Right atrium auricular region (tissue), 2 donors: Measurements from ENCODE around the gene MPPE1. TPM values are rescaled to one million over a fixed set of nuclear protein-coding genes. Genes with fewer than 3 reads are reported as not detected.

Experiments
- DNase-seq: peaks from one replicate; pipeline ENCODE4 v3.0.0-alpha.2; 2019; ENCODE audit warnings: low spot score
- H3K27ac ChIP-seq, 2 donors: fragments of 200-600 bp; sonication (generic); 1 replicate in 1 of 2; 2 replicates in 1 of 2; pipeline ENCODE4 v1.5.1; 2016 to 2019
- H3K27me3 ChIP-seq, 2 donors: fragments of 200-600 bp; sonication (generic); one replicate each; pipeline versions ENCODE4 v1.5.1 to v1.6.0; 2017 to 2019
- H3K36me3 ChIP-seq: fragments of 200-600 bp; sonication (generic); one replicate; pipeline ENCODE4 v1.5.1; 2016
- H3K4me1 ChIP-seq, 2 donors: fragments of 200-600 bp; sonication (generic); one replicate each; pipeline versions ENCODE4 v1.5.1 to v1.6.0; 2017 to 2019
- H3K4me3 ChIP-seq, 2 donors: fragments of 200-600 bp; sonication (generic); 1 replicate in 1 of 2; 2 replicates in 1 of 2; pipeline ENCODE4 v1.5.1; 2017 to 2019; ENCODE audit warnings: mild to moderate bottlenecking in 1 of 2, moderate library complexity in 1 of 2
- H3K9me3 ChIP-seq, 2 donors: fragments of 200-600 bp; sonication (generic); one replicate each; pipeline ENCODE4 v1.5.1; 2019
- total RNA-seq, 2 donors: library from RNA; depleted of rRNA; stranded (reverse); fragments of >200 nt; gene quantifications; one replicate each; pipeline ENCODE4 v1.1.0, GENCODE V29; 2016
- TF ChIP-seq, protein P1 (sequence below), 2 donors: fragments of 200-600 bp; sonication (generic); IDR thresholded peaks; one replicate each; pipeline ENCODE4 v1.5.1; 2019; ENCODE audit warnings: antibody characterized with exemption in 2 of 2

MPPE1 gene, protein sequence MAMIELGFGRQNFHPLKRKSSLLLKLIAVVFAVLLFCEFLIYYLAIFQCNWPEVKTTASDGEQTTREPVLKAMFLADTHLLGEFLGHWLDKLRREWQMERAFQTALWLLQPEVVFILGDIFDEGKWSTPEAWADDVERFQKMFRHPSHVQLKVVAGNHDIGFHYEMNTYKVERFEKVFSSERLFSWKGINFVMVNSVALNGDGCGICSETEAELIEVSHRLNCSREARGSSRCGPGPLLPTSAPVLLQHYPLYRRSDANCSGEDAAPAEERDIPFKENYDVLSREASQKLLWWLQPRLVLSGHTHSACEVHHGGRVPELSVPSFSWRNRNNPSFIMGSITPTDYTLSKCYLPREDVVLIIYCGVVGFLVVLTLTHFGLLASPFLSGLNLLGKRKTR
- total RNA-seq: 10 to 100 TPM; 18.7 to 28.9 TPM

GRCh38 chr18:11908182-11909060 is at the start of gene MPPE1:
Gene MPPE1 (minus strand): TSS chr18:11908317. CDS start chr18:11897264, 11,053 bp downstream.
- no peaks in the 10 kb centered on the region for H3K9me3 ChIP-seq
- peaks cover 12% of the 10 kb centered on the region for H3K36me3 ChIP-seq
- H3K27me3 ChIP-seq: no peaks in the 10 kb centered on the region
- peak within 1 kb of the TSS; percentile 78 to 85 for H3K4me3 ChIP-seq
- peak within 1 kb of the TSS; percentile 99 to 100 for H3K27ac ChIP-seq
- TF ChIP-seq, protein P1, sequence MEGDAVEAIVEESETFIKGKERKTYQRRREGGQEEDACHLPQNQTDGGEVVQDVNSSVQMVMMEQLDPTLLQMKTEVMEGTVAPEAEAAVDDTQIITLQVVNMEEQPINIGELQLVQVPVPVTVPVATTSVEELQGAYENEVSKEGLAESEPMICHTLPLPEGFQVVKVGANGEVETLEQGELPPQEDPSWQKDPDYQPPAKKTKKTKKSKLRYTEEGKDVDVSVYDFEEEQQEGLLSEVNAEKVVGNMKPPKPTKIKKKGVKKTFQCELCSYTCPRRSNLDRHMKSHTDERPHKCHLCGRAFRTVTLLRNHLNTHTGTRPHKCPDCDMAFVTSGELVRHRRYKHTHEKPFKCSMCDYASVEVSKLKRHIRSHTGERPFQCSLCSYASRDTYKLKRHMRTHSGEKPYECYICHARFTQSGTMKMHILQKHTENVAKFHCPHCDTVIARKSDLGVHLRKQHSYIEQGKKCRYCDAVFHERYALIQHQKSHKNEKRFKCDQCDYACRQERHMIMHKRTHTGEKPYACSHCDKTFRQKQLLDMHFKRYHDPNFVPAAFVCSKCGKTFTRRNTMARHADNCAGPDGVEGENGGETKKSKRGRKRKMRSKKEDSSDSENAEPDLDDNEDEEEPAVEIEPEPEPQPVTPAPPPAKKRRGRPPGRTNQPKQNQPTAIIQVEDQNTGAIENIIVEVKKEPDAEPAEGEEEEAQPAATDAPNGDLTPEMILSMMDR (IDR thresholded peaks at IDR 0.05): no peak
- DNase-seq: peak; percentile 88
- H3K4me1 ChIP-seq: peaks cover 0 to 19% of the 10 kb centered on the region in 2 donors

DNA sequence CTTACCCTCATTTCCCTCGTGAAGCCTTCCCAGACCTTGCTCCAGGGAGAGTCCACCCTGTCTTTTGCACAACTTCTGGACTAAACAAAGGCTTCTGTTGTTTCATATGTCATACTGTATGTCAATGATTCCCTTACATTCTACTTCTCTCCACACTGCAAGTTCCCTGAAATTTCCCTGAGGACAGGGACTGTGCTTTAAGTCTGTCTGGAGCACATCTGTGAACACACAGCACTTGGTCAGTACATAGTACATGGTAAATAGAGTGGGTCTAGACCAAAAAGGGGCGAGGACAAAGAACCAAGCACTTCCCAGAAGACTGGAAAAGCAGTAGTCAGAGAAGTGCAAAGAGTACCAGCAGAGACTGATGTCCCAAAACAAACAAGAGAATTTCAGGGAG is 49.5 kb upstream of the MPPE1 start:
- no peaks in the 10 kb centered on the region for H3K36me3 ChIP-seq
- H3K27me3 ChIP-seq: no peaks in the 10 kb centered on the region
- H3K4me3 ChIP-seq: no peak overlapping the region
- H3K9me3 ChIP-seq: peaks cover 0 to 8% of the 10 kb centered on the region in 2 donors
- no peak for DNase-seq
- H3K4me1 ChIP-seq: no peaks in the 10 kb centered on the region
- TF ChIP-seq, protein P1 (IDR thresholded peaks at IDR 0.05): no peak
- H3K27ac ChIP-seq: no peak overlapping the region

DNA sequence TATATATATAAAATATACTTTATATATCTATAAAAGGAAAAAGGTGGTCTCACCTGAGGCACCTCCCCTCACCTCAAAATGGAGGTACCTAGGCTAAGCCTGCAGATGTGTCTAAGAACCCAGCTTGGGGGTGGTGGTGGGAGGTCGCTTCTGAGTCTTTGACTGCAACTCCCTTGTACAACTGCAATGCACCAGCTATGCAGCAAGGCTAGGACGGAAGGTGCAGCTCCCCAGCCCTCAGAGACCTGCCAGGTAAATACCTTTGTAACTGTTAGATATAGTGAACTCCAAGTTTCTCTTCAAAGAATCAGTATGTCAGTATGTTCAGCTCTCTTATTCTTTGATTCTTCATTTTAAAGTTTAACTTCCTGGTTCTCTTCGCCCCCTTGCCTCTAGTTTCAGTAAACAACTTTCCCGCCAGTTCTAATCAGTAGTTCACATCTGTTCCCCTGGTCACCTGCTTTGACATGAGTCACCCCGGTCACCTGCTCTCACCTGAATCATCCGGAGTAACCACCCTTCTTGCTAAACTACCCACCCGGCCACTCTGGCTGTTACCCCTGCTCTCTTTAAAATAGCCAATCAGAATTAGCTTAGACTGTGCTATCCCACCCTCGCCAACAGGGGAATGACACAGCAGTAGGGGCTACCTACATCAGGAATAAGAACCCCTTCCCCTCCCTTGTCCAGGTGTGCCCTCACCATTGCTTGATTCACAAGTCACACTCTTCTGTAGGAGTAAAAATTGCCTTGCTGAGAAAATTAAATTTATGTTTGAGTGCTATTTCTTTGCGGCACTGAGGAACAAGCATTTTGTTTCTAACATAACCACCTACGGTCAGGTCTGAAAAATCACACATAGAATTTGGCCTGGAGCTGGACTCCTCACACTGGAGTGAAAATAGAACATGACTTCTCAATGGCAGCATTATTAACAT is 48.5 kb upstream of the MPPE1 start:
- Histone ChIP-seq H3K4me1 (no peaks in the 10 kb centered on the region), H3K27ac (no peak overlapping the region), H3K36me3 (no peaks in the 10 kb centered on the region), H3K4me3 (no peak overlapping the region), H3K27me3 (no peaks in the 10 kb centered on the region), H3K9me3 (peaks cover 0 to 8% of the 10 kb centered on the region in 2 donors)
- TF ChIP-seq, protein P1 (IDR thresholded peaks at IDR 0.05): no peak
- no peak for DNase-seq

DNA sequence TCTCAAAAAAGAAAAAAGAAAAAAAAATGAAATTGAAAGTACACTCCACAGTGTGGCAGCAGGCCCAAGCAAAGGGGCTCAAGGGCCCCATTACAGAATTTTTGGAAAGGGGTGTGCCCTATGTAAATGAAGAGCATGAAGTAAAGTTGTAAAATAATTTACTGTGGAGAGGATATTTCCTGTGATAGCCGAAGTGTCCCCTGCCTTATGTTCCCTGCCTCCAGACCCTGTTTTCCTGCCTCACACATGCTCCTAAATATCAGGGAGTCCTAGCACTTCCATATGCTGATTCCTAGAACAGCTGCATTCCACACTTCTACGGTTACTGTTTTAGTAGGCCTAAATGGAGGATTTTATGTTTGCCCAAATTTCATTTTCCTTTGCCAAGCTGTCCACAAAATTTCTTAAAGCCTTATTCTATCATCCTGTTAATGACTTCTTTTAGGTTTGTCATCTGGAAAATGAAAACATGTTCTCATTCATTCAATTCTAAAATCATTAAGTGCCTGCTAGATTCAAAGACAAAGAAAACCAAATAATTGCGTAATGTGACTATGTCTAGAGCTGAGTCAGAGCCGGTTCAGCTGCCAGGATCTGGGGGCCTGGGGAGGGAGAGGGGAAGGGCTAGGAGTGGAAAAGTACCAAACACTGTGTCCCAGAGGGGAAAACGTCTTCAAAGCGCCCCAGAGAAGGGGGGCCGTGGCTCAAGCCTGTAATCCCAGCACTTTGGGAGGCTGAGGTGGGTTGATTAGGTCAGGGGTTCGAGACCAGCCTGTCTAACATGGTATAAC is 47.3 kb upstream of the MPPE1 start:
- Histone ChIP-seq H3K4me3 (no peak overlapping the region), H3K27ac (peak overlapping the region in 1 of 2 donors; percentile 1), H3K4me1 (no peaks in the 10 kb centered on the region), H3K9me3 (peaks cover 0 to 8% of the 10 kb centered on the region in 2 donors), H3K36me3 (no peaks in the 10 kb centered on the region), H3K27me3 (no peaks in the 10 kb centered on the region)
- DNase-seq: no peak
- TF ChIP-seq, protein P1 (IDR thresholded peaks at IDR 0.05): no peak
